OCI-M1 (cell line): ENCODE measurements around the gene CAP1.
"Not testable (repeated sequence)": the region's sequence is repeated elsewhere in the genome, so short reads cannot be mapped to it uniquely, and the experiment has no call there.

ENCODE experiments used
- DNase-seq: peaks from one replicate; lab custom pipeline; 2025; lab: John Stamatoyannopoulos, UW

CAP1 gene

DNA sequence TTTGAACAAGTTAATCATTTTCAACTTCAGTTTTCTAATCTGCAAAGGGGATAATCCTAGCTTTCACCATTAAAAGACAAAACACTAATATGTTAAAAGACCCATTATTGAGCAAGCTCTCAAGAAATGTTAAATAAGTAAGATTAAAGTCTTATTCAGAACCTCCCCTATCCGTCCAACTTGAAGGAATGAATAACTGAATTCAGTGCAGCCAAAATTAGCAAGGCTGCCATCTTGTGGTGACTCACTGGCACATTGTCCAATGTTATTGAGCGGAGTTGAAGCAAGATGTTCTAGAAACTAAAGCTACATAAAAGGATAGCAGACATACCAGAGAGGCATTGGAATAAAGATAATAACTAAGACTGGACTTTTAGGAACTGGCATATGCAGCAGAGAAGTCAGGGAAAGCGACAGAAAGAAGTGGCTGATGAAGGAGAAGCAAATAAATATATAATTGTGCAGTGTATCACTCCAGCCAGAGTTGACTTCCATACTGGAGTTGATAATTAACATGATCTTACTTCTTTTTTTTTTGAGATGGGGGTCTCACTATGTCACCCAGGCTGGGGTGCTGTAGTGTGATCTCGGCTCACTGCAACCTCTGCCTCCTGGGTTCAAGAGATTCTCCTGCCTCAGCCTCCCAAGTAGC, 8.2 kb upstream of the CAP1 start:
- peak; percentile 80 for DNase-seq

DNA sequence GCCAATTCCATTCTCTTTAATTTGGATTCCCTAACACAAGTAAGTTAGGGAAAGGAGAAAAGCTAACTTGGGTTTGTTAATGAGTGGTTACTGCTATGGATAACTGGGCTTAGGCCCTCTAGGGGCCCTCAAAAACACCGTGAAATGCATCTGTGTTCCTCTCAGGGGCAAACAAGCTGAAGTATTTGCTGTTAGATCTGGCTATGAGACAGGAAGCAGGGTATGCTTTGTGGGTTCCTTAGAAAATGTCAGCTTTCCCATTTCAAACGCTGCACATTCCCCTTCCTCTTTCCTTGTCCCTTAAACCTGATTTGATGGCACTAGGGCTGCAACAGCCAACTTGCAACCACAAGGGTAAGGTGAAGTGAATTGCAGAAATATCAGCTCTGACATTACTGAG, 5.7 kb upstream of the CAP1 start:
- DNase-seq = peak; percentile 26

GRCh38 chr1:40036574-40036973, 4.0 kb upstream of the CAP1 start:
- peak; percentile 86 for DNase-seq

- DNase-seq = not testable (repeated sequence)
Measured at GRCh38 chr1:40037254-40037653, 3.3 kb upstream of the CAP1 start.

GRCh38 chr1:40038697-40039096, 1.8 kb upstream of the CAP1 start:
- no peak for DNase-seq

DNA sequence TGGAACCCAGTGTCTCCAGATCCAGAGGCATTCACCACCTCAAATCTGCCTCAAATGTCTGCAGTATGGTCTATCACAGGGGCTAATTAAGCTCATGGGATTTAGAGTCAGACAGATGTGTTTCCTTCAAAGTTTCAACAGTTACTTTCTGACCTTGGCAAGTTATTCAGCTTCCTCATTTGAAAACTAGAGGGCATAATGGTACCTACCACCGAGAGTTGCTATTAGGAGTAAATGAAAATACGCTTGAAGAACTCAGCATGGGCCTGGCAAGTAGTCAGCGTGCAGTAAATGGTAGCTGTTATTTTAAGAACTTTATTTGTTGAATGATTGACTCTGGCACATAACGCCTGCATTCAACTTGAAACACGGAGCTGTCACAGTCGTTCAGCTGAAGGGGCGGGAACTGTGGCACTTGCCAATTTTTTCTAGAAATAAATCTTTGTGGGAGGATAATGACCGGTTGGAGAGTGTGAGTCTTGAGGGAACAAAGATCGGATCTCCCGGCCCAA, 1.2 kb upstream of the CAP1 start:
- peak; percentile 93 for DNase-seq

DNA sequence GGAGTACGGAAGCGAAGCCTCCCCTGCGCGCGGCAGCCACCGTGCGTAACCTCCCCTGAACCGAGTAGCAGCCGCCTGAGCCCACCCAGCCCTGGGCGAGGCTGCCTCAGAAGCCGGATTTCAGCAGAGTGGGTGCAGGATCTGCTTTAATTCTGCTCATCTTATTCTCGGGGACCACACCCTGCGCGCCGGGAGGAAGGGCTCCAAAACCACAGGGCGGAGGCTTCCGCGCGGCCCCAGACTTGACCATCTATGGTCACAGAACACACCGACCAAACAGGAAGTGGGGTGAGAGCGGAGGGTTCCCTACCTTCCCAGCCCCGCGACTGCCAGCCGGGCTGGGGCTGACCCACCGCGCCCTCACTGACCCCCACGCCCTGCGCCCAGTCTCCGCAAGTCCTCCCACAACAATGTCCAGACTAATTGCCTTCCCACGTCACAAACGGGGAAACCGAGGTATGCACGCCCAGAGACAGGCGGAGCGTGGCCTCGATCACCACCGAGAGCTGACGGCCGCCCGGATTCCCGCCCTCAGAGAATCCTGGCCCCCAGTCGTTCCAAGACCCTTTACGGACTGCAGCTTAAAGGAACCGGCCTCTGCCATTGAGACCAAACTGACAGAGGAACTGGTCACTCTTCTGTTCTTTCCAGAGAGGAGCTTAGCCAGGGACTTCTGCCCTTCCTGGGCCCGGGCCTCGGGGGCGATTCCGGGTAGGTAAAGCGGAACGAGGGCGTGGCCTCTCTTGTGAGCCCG, 595 bp upstream of the CAP1 start:
- peak; percentile 95 for DNase-seq

DNA sequence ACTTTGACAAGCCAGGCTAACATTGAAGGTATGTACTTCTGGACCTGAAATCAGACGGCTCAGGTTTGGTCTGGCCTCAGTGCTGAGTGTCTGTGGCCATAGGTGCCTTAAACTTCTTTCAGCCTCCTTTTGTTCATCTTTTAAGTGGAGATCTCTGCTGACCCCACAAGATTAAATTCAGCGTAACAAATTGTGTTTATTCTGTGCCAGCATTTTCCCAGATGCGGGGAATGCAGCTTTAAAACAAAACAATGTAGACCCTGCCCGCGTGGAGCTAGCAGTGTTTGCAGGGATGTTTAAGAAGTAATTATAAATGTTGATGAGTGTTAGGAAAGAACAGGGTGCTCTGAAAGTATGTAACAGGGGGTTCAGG, 923 bp downstream of the CAP1 start:
- DNase-seq = no peak

DNA sequence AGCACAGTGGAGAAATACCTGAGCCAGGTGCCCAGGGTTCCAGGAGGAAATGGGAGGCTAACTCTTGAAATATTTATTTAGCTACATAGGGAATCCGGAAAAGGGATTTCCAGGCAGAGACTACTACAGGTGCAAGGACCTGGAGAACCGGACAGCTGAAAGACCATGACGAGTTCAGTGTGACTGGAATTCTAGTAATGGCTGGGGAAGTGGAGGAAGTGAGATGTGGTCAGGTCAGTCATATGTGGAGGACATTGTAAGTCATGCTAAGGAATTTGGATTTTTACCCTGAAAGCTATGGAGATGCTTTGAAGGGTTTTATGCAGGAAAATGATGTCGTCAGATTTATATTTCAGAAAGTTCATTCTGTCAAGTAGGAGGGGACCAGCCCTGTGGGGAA, 1.8 kb downstream of the CAP1 start:
- DNase-seq = no peak

DNA sequence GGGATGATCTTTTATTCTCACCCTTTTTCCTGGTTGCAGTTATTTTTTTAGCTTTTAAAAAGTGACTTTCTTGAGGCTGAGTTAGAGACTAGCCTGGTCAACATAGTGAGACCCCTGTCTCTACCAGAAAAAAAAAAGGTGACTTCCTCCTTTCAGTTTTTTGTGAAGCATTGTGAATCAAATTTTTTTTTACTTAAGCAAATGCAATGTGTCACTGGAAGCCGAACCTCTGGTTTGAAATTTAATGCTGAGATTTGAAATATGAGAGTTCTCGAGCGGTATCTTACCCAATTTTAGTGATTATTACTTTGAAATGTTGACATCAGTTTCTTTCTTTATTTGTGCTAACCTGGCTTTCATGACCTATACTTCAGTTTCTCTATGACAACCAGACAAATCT, 3.6 kb downstream of the CAP1 start:
- no peak for DNase-seq

- no peak for DNase-seq
Measured at GRCh38 chr1:40045182-40045581, 4.7 kb downstream of the CAP1 start.

DNA sequence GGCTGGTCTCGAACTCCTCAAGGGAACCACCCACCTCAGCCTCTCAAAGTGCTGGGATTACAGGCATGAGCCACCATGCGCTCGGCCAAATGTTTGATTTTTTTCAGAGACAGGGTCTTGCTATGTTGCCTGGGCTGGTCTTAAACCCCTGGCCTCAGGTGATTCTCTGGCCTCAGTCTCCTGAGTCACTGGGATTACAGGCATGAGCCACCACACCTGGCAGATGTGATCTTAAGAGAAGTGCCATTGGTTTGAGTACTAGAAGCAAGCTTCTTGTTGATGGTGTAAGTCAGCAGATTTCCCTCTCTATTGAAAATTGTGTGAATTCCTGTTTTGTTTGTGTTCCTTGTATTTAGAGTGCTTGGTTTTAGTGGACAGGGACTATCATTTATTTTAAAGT, 5.2 kb downstream of the CAP1 start:
- no peak for DNase-seq

- DNase-seq = no peak
Measured at GRCh38 chr1:40047276-40047675, 6.7 kb downstream of the CAP1 start.

- no peak for DNase-seq
Measured at GRCh38 chr1:40047769-40048168, 7.2 kb downstream of the CAP1 start.

GRCh38 chr1:40049725-40050124, 9.2 kb downstream of the CAP1 start:
- DNase-seq = no peak

- no peak for DNase-seq
Measured at GRCh38 chr1:40050863-40051262, 10.3 kb downstream of the CAP1 start.

DNA sequence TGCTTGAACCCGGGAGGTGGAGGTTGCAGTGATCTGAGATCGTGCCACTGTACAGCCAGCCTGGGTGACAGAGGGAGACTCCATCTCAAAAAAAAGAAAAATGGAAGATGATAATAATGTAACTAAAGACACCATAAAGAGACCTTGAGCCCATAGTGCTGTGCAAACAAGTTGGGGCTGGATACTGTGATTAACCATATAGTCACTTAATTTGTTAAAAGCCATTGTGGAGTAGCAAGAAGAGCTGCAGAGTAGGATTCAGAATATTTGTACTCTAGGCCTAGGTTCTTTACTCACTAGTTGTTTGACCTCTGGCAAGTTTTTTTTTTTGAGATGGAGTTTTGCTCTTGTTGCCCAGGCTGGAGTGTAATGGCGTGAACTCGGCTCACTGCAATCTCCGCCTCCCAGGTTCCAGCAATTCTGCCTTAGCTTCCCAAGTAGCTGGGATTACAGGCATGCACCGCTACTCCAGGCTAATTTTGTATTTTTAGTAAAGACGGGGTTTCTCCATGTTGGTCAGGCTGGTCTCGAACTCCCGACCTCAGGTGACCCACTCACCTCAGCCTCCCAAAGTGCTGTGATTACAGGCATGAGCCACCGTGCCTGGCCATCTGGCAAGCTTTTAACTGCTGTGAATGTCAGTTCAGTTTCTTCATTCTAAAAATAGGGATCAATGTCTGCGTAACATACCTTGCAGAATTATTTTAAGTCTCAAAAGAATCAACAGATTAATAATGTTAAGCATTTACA, 12.8 kb downstream of the CAP1 start:
- DNase-seq = no peak

DNA sequence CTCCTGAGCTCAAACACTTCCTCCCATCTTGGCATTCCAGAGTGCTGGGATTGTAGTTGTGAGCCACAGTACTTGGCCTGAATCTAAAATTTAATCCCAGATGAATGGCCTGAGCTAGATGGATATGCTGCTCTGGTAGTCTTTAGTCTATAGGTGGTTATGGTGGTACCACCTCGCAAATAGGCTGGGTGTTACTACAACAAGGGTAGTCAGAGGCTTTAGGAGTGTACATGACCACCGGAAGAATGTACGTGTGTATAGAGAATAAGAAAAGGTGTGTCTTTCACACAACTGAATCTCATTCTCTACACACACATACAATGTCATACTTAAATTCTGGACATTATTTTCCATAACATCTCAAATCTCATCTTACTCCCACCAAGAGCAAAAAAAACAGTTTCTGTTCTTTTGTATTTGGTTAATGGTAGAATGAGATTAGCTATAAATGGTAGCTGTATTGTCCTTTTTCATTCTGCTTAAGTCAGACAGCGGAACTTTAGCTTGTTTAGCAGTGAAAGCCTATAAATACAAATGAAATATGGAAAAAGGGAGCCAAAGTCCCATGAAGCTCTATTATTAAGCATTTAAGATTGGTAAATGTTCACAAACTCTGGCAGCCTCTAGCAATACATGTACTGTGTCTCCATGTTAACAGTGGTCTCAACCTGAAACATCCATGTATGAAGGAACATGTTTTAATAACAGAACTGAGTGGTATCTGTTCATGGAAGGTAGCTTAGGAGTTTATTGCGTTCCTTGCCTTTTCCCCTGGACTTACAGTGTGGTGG, 16.2 kb downstream of the CAP1 start:
- peak; percentile 44 for DNase-seq

GRCh38 chr1:40057310-40058030, 16.9 kb downstream of the CAP1 start:
- peak; percentile 95 for DNase-seq

DNA sequence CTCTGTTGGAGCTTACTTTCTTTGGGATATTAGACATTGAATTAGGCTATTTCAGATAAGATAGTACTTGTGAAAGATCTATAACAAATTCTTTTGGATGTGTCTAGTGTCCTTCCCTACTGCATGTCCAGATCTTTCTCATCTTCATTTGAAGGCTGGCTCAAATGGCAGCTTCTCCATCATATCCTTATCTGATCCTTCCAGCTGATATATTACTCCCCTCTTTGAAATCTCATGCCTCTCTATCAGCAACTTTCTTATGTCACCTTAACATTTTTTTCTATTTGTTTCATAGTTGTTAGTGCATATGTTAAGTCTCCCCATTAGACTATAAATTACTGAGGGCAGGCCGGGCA, 17.5 kb downstream of the CAP1 start:
- DNase-seq = peak; percentile 53
